NCI-H1417 treated with DMSO at 0.1 percent for 48 hours (cell line): ENCODE results near the gene TTYH1.
"Not testable (repeated sequence)": the region's sequence is repeated elsewhere in the genome, so short reads cannot be mapped to it uniquely, and the experiment has no call there.

Source experiments
- DNase-seq: peaks from one replicate; lab custom pipeline; 2025; lab: John Stamatoyannopoulos, UW

The TTYH1 gene

DNA sequence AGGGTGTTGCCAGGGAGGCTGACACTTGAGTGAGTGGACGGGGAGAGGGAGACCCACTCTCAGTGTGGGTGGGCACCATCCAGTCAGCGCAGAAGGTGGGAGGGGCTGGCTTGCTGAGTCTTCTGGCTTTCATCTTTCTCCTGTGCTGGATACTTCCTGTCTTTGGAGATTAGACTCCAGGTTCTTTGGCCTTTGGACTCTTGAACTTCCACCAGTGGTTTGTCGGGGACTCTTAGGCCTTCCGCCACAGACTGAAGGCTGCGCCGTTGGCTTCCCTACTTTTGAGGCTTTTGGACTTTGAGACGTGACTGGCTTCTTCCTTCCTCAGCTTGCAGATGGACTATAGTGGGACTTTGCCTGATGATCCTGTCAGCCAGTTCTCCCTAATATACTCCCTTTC lies 29.5 kb downstream of the TTYH1 start:
- DNase-seq: no peak

DNA sequence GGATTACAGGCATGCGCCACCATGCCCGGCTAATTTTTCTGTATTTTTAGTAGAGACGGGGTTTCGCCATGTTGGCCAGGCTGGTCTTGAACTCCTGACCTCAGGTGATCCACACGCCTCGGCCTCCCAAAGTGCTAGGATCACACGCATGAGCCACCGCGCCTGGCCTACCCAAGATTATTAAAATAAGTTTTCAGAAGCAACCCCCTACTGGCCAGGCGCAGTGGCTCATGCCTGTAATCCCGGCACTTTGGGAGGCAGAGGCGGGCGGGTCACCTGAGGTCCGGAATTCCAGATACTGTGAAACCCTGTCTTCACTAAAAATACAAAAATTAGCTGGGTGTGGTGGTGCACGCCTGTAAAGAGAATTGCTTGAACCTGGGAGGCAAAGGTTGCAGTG lies 31.1 kb downstream of the TTYH1 start:
- DNase-seq: not testable (repeated sequence)

DNA sequence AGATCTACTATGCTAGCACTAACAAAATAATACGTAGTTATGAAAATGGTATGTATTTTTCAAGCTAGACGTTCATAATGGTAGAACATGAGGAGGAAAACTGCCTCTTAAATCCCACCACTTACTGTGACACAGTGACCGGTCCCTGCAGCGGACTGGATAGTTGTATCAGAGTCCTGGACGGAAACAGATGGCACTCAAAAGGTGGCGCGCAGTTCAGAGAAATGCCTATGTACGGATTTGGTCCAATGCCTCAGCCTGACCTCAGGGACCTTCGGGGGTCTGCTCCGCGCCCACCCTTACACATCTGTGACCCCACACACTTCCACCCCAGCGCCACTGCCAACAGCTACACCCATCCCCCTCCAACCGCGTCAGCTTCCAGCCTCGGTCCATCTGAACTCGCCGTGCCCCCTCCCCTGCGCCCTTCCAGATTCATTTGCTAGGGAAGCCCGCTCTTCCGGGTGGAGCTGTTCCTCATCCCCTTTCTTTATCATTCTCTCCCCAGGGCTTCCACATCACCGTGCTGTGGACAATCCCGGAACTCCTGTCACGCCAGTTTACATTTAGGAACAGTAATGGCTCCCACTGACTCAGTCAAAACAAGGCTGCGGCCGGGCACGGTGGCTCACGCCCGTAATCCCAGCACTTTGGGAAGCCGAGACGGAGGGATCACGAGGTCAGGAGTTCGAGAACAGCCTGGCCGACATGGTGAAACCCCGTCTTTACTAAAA lies 32.9 kb downstream of the TTYH1 start:
- DNase-seq: no peak

DNA sequence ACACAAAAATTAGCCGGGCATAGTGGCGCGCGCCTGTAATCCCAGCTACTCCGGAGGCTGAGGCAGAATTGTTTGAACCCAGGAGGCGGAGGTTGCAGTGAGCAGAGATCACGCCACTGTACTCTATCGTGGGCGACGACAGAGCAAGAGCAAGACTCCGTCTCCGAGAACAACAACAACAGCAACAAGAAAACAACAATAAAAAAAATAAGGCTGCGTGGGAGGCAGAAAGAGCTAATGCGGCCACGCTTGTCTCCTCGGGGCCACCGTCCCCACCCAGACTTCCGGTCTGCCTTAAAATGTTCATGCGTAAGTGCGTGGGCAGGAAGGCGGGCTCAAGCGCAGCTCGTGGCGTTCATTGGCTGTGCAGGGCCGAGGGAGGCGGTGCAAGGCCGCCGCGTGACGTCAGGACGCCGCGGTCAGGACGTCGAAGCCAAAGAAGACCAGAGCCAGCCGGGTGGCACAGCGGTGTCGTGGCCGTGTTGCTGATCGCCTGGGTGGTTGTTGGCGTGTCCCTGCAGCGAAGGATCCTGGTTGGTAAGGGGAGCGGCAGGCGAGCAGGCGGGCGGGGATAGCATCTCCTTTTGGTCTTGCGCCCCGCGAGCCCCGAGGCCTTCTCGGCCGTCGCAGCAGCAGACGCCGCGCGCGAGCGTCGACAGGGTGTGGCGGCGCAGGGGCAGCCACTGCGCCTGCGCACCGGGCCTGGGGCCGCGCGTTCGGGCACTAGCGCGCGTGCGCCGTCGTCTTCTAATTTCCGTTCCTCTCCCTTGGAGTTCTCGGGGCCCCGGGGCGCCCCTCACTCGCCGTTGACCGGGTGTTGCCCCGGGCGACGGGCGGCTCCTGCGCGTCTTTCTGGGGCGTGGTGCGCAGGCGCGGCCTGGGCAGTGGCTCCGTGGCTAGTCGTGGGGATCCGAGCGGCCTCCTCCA lies 33.8 kb downstream of the TTYH1 start, which contains the start of gene LENG8:
Gene LENG8 (plus strand): TSS at position 426 of the 927 bp plus-strand sequence. CDS start 2,146 bp downstream, outside the sequence.
- peak; percentile 75 for DNase-seq

DNA sequence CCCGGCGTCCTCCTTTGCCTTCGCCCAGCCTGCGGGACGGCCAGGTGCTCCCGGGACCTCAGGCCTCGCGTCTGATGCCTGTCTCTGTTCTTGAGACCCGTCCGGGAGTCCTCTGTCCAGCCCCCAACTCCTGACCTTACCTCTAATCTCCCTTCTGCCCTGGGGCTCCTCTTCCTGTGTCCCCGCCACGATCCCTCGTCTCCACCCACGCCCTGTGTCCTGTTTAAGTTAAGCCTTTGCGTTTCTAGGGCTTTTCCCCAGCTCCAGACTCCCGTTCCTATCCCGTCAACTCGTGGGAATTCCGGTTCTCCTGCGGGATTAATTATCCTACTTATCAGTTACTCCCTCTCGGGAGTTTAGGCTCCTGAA lies 34.4 kb downstream of the TTYH1 start:
- no peak for DNase-seq

DNA sequence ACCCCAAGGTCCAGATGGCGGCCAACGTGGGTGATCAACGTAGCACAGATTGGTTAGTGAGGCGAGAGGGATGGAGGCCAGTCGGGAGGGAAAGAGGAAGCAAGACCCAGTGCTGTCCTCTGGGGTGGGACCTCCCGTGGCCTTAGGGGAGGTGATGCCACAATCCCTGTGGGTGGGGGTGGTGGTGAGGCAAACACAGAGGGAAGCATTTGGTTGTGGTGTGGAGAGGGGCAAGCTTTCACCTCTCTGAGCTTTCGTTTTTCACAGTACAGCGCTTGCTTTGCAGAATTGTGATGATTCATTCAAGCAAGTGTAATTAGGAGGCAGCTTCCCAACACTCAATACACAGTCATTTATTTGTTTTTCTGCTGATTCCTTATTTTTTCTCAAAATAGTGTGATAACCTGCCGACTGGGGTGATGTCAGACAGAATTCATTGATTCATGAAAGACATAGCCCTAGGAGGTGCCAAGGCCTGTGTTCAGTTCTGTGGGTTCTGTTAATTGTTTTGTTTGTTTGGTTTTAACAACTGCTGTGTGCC lies 36.1 kb downstream of the TTYH1 start:
- DNase-seq: no peak

DNA sequence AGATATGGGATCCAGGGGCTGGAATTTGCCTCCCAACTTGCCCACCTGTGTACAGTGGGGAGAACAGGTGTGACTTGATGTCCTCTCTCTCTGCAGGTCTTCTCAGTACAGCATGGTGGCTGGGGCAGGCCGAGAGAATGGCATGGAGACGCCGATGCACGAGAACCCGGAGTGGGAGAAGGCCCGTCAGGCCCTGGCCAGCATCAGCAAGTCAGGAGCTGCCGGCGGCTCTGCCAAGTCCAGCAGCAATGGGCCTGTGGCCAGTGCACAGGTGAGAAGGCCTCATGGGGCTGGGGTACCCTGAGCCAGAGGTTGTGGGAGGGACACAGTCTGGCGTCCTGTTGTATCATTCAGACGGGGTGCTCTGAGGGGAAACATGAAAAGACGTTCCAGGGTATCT lies 36.7 kb downstream of the TTYH1 start:
- no peak for DNase-seq

DNA sequence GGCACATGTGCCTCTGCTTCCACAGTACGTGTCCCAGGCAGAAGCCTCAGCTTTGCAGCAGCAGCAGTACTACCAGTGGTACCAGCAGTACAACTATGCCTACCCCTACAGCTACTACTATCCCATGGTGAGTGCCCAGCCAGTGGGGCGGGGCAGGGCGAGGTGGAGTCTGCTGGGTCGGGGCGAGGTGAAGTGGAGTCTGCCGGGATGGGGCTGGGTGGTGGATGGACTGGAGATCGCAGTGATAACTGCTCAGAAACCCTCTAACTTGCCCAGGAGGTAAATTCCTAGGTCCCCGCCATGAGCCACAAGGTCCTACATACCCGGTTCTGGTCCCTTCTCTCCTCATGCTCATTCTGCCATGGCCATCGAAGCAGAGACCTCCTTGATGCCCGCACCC lies 37.4 kb downstream of the TTYH1 start:
- DNase-seq: no peak

DNA sequence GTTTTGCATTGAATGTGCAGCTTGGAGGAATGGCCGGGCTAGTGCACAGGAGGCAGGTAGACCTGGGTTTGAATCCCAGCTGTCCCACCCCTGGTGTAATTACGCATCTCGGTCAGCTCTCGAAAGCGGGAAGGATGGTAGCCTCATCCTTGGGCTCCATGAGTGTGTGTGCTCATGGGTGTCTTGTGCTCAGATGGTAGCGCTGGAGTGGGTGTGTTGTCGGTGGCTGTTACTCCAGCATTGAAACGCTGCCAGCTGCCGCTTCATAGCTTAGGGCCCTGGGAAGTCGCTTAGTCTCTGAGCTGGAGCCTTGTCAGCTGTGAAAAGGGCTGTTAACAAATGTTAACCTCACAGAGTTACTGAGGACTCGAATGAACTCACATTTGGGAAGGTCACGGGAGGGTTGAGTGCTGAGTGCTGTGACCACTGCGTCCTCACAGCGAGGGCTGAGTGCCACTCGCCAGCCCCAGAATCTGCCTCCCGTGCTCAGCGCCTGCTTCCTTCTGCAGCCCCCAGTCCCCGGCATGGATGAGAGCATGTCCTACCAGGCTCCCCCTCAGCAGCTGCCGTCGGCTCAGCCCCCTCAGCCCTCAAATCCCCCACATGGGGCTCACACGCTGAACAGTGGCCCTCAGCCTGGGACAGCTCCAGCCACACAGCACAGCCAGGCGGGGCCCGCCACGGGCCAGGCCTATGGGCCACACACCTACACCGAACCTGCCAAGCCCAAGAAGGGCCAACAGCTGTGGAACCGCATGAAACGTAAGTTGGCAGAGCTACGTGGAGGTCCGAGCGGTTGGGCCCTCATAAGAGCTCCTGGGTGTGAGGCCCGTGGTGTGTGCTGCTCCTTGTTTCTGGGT lies 38.9 kb downstream of the TTYH1 start:
- no peak for DNase-seq

DNA sequence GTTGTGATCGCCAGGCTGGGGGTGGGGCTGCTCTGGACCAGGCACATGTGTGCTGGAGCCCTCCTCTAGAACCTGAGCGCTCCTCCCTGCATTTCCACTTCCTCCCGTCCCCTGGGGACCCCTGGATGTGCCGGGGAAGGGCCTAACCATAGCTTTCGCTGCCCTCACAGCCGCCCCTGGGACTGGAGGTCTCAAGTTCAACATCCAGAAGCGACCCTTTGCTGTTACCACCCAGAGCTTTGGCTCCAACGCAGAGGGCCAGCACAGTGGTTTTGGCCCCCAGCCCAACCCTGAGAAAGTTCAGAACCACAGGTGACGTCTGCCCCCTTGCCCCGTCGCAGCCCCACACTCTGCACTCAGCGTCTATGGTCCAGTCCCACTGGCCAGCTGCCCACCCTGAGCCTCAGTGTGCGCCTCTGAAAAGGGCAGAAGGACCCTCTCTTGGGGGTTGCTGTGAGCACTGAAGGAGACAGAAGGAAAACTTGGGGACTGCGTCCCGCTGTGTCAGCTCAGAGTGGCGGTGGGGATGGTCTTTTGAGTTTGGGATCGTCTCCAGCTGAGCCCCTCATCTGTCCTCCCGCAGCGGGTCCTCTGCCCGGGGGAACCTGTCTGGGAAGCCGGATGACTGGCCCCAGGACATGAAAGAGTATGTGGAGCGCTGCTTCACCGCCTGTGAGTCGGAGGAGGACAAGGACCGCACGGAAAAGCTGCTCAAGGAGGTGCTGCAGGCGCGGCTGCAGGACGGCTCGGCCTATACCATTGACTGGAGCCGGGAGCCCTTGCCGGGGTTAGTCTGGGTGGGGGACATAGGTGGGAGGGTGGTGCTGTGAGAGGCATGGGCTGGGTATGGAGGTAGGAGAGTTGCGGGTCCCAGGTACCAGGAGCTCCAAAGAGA lies 39.8 kb downstream of the TTYH1 start:
- DNase-seq: no peak

DNA sequence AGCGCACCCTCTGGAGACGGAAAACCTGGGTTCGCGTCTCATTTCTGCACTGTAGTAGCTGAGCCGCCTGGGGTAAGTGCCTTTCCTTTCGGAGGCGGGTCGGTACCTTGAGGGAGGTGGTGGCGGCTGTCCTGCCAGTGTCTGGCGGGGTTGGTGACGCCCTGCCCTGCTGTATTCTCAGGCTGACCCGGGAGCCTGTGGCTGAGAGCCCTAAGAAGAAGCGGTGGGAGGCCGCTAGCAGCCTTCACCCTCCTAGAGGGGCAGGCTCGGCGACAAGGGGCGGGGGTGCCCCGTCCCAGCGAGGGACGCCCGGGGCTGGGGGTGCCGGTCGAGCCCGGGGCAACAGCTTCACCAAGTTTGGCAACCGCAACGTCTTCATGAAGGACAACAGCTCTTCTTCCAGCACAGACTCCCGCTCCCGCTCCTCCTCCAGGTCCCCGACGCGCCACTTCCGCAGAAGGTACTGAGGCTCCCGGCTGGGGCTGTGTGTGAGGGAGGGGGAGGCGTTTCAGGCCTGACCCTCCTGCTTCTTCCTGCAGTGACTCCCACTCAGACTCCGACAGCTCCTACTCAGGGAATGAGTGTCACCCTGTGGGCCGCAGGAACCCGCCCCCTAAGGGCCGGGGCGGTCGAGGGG lies 40.6 kb downstream of the TTYH1 start:
- no peak for DNase-seq

DNA sequence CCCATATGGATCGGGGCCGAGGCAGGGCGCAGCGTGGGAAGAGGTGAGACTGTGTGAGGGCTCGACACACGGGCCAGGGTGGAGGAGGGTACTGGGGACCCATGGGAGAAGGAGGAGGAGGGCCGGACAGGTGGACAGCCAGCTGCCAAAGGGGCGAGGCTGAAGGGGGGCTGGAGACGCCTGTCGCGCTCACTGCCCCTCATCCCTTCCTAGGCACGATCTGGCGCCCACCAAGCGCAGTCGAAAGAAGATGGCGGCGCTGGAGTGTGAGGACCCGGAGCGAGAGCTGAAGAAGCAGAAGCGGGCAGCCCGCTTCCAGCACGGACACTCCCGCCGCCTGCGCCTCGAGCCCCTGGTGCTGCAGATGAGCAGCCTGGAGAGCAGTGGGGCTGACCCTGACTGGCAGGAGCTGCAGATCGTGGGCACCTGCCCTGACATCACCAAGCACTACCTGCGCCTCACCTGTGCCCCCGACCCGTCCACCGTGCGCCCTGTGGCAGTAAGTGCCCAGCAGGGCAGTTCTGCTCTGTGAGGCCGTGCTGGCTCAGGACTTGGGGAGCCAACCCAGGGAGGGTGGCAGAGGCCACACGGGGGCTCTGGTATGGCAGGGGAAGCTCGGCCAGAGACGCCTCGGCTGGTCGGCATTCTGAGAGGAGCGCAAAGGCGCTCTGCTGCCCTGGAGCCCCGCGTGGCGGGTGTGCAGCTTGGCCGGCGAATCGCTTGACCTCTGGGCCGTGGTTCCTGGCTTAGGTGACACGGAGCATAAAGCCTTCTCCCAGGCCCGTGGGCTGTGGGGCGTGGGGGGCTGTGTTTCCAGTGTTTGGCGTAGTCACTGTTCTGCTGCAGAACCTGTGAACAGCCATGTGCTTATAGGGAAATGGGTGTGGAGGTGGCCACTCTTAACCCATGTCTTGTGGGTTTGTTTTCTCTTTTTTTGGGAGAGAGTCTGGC lies 41.4 kb downstream of the TTYH1 start:
- no peak for DNase-seq

DNA sequence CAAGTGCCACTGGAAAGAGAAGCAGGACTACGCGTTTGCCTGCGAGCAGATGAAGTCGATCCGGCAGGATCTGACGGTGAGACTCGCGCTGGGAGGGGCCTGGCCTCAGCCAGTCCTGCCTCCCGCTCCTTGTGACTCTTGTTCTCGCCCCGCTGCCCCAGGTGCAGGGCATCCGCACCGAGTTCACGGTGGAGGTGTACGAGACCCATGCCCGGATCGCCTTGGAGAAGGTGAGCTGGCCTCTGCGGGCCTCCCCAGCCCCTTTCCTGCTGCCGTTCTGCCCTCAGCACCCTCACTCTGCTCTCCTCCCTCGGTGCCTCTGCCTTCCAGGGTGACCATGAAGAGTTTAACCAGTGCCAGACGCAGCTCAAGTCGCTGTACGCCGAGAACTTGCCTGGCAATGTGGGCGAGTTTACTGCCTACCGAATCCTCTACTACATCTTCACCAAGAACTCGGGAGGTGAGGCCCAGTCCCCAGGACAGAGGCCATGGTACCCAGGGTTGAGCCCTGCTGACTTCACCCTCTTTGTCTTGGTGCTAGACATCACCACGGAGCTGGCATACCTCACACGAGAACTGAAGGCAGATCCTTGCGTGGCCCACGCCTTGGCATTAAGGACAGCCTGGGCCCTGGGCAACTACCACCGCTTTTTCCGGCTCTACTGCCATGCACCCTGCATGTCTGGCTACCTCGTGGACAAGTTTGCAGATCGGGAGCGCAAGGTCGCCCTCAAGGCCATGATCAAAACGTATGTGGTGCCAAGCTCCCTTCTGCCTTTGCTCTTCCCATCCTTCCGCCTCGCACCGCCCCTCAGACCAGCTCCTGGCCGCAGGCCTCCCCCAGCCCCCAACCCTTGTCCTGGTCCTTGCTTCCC lies 42.7 kb downstream of the TTYH1 start:
- DNase-seq: no peak

DNA sequence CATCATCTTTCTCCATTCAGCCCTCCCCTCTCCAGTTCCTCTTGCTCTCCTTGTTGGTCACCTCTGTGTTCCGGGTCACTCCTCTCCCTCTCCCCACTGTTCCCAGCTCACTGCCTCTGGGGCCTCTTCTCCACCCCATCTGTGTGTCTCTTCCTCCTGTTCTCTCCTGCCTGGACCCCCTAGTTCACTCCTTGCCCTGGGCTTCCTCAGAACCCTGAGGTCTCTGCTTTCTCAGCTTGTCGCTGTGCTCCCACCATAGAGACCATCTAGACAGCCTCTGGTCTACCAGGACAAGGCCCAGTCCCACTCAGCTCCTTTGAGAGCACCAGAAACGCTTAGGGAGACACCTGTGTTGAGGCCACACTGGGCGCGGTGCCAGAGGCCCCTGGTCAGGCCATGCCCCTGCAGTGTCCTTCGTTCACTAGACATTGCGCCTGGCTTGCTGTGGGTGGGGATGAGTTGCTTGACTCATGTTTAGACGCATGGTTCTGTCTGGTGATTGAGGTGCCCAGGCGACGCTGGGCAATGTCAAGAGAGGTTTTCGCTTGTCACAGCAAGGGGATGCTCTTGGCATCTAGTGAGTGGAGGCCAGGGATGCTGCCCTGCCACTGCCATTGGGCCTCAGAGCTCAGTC lies 43.5 kb downstream of the TTYH1 start:
- no peak for DNase-seq

DNA sequence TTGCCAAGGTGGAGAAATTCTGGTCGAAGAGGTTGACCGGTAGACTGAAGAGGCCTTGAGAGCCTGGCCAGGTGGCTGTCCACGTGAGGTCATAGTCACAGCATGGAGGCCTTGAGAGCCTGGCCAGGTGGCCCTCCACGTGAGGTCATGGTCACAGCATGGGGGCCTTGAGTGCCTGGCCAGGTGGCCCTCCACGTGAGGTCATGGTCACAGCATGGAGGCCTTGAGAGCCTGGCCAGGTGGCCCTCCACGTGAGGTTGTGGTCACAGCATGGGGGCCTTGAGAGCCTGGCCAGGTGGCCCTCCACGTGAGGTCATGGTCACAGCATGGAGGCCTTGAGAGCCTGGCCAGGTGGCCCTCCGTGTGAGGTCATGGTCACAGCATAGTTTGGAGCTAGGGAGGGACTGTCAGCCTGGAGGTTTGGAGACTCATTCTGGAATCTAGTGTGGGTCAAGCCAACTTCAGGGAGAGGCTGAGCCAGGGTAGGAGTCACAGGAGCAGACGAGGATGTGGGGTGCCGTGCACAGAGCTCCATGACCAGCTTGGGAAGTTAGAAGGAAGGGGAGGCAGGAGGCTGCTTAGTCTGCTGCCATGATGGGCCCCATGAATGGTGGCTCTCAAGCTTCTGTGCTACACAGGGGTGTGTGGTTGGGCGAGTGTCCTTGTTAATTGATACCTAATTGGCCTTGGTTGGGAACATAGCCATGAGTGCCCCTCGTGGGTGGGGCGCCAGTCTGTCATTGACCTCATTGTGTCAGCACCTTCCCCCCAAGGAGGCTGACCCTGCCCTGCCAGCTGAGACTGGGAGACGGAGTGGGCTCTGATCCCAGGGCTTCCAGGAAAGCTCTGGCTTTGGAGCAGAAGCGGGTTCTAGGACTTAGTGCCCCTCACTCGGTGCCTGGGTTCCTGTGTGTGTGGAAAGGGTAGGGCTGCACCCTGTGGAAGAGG lies 44.3 kb downstream of the TTYH1 start:
- DNase-seq: no peak

DNA sequence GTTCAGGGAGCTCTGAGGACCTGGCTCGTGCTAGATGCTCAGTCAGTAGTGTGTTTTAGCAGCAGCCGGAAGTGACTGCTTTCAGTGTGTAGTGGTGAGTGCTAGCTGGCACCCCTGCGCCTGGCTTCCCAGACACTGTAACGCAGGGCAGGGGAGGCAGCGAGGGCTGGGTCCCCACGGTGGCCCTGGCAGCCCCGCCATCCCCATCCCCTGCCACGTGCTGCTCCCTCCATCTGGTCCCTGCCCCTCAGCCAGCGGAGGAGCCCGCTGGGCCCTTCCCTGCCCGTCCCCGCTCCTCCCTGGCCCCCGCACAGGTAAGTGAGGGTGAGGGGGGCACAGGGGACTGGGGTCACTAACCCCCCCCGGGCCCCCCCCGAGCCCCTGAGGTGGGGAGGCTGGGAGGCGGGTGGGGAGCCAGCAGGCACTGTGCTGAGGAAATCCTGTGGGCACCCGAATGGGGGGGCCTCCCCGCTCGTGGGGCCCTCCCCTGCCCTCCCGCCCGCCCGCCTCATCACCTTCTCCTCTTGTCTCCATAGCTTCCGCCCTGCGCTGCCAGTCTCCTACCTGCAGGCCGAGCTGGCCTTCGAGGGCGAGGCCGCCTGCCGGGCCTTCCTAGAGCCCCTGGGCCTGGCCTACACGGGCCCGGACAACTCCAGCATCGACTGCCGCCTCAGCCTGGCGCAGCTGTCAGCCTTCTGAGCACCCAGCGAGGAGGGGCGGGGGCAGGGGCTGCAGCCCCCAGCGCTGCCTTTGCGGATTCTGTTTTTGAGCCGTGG lies 45.2 kb downstream of the TTYH1 start:
- no peak for DNase-seq
